Ammon's horn (tissue), 1 donor: ENCODE data around the gene ENOX1.
A peak's percentile ranks its signal among the peaks of the same experiment; 100 is the strongest.
"Not testable (repeated sequence)": the region's sequence is repeated elsewhere in the genome, so short reads cannot be mapped to it uniquely, and the experiment has no call there.

Experiments
- DNase-seq: peaks from one replicate; pipeline ENCODE4 v3.0.0-alpha.2; 2016; ENCODE audit warnings: low spot score

Gene ENOX1

DNA sequence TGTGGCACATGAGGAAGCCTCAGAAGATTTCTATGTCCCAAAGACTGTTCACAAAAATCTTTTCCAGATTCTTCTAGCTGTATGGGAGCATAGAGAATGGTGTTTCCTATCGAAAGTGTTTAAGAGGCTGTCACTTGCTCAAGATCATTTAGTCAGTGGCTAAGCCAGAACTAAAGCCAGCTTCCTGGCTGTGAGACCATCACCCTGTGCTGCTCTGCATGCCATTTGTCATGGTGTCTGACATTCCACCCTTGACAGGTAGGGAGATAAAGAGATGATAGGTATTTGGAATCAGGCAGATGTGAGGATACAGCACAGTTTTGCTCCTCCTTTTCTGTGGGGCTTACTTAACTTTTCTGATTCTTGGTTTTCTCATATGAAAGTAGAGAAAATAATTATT, 586.0 kb downstream of the ENOX1 start:
- no peak for DNase-seq

DNA sequence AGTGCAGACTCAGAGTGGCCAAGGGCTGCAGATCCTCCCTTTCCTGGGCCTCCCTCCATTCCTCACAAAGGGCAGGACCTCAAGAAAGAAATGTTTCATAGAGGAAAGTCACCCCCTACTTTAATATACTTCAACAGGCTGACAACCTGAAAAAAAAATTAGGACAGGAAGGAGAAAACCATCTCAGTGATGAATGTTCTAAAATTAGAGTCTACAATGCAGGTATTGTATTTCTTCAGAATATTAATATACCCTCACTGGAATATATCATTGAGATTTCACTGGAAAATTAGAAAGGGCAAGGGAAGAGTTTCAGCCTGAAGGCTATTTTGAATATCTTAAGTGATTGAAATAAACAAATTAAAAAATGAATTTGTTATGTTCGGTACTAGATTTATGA, 586.5 kb downstream of the ENOX1 start:
- no peak for DNase-seq

DNA sequence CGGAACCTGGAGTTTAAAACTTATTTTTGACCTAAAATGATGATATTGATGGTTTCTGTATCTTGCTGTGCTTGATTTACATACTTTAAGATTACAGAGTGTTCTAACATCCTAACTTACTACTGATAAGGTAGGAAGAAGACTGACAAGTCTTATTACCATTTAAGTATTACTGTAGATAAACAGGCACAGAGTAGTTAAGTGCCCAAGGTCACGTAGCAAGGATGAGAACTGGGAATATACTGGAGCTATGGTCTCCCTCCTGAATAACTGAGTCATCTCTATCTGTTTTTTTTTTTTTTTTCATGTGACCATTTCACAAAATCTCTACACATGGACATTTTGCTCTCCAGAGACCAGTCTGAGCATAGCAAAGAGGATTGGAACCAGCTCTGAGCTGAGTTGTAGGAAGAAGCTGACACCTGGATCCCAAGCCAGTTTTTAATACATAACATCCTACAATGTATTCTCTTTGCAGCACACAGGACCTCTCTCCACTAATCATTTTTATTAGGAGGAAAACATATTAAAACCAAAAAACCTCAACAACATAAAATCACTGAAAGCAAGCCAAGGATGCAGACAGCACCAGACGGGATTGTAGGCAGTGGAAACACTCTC, 589.9 kb downstream of the ENOX1 start:
- peak; percentile 23 for DNase-seq

DNA sequence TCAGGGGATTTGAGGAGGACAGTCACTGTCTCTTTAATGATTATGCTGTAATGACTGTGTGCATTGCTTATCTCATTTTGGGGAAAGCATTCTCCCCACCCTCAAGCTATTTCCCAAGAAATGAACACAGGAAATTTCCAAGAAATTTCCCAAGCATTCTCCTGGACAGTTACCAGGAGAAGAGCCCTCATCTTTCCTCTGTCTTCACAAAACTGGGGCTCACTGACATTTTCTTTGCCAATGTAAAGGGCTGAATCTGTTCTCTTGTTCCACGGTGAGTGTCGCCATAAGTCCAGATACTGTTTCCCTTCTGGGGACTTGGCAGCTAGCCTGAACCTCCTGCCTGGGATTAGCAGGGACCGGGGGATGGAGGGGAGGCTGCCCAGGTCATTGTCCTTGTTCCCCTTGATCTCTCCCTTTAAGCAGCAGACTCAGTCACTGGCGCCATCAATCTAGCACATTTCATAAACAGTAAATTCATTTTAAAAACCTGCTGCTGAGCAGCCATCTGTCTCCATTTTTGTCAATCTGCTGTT, 590.6 kb downstream of the ENOX1 start:
- DNase-seq: peak; percentile 36

DNA sequence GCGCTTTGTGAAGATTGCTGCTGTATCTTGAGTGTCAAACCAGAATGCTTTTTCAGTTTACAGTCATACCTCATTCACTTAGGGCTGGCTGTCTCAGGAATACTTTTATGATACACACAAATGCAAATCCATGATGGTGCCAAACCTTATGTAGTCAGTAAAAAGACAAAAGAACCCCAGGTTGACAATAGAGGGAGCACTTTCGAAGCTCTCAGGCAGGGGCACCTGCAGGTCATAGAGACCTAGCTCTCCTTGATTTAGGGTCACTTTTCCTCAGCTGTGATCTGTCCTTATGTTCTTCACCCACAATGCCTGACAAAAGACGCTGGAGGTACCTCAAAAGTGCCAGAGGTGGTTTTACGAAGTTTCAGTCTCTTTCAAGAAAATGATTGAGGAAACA, 591.2 kb downstream of the ENOX1 start:
- no peak for DNase-seq

DNA sequence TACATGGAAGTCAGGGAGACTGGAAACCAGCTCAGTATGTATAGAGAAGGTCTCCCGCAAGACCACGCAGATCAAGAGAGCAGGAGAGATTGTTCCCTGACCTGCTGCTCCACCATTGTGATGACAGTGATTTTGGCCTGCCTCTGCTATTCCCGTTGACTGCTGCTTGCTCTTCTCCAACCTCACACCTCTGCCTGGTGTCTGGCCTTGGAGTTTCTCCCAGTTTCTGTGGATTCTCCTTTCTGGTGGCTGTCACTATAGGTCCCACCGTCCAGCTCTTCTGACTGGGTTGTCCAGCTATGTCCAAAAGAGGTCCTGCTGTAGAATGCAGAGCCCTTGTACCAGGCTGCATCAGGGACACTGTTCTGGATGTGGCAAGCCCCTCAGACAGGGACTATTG, 591.7 kb downstream of the ENOX1 start:
- no peak for DNase-seq

DNA sequence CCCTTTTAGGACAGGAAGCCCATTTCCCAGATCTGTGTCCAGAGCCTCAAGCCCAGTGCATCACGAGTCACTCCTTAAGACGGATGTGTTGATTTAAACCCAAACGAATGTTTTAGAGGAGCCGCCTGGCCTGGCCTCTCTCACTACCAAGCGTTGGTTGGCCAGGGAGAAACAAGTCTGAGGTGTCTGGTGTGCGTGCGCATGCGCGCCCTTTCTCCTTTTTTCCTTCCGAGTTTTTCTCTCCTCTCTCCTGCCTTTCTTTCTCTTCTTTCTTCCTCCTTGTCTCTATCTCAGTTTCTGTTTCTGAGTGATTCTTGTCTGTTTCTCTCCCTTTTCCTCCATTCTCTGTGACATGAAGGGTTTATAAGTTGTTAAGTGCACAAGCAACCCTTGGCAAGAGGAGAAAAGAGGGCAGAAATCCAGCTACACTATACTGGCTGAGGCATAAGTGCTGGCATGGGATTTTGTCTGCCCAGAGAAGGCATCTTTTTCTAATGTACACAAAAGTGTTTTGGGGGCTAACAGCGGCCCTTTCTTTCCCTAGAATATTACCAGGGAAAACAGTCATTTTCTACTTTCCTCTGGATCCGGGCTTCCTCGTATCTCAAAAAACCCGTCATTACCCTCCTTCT, 592.9 kb downstream of the ENOX1 start:
- no peak for DNase-seq

DNA sequence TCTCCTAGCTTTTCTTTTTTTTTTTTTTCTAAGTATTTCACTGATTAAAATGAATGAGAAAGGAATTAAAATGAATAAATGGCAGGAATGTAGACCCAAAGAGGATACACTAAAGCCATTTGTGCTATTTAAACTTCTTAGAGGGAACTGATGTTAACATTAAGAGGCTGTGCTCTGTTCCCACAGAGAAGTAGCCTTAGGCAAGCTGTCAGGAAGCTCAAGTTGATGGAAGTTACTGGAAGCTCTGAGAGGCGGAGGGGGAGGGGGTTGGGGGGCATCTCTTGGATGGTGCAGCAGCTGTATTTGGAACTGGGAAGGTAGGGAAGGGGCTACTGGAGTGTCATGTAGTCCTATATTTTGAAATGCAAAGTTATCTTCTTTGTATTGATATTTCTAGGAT, 595.2 kb downstream of the ENOX1 start:
- DNase-seq: no peak

DNA sequence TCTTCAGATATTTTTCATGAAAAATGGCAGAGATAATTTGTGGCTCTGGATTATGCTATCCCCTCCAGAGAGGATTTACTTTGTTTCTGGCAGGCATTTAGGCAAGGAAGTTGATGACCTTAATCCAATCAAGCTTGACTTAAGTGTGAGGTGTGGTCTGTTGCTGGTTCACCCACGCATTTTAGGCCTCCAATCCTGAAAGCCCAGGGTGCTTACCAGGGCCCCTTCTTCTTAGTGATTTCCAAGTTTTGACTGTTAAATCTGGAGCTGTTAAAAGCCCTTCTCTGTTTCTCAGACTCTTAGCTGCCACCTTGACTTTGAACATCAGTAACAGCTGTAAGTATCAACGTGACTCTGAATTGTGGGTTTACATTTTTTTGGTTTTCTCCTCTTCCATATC, 601.5 kb downstream of the ENOX1 start:
- no peak for DNase-seq

DNA sequence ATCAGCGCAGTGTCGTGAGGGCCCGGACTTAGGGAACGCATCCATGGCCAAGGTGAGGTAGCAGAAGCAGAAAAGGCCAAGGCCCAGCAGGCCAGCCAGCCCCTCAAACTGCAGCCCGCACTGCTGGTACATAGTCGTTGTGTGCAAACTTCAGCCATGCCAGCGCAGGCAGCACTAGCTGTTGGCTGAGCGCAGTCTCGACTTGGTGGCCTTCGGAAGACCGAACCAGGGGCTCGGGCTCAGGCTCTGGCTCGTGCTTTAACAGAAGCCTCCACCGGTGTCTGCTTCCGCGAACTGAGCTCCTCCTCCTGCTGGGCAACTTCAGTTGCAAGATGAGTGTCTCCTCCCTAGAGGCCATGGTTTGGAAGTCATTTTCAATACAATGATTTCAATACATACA, 605.9 kb downstream of the ENOX1 start:
- DNase-seq: no peak

DNA sequence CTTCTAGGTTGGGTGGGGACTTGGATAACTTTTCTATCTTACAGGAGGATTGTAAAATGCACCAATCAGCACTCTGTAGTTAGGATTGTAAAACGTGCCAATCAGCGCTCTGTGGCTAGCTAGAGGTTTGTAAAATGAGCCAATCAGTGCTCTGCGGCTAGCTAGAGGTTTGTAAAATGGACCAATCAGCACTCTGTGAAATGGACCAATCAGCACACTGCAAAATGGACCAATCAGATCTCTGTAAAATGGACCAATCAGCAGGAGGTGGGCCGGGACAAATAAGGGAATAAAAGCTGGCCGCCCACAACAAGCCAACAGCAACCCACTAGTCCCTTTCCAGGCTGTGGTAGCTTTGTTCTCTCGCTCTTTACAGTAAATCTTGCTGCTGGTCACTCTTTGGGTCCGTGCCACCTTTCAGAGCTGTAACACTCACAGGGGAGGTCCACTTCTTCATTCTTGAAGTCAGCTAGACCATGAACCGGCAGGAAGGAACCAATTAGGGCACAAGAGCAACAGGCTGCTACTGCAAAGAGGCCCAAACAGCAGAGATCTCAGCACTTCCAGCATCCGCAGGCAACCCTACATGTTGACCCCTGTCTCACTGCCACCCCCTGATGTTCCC, 606.6 kb downstream of the ENOX1 start:
- no peak for DNase-seq

DNA sequence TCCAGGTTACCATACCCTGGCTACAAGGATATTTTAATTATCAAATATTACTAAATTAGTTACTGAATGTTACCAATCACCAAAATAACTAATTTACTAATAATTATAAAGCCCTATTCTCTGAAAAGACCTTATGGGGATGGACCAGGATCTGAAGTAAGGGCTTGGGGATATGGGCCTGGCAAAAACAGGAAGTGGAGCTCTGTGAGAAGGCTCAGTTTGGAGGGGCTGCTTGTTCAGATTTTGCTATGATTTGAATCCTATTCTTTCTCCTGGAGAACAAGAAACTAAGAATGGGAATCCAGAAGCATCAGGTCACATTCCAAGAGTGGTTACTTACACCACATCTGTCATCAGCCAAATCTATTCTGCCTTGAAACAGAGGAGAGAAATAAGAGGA, 615.3 kb downstream of the ENOX1 start:
- DNase-seq: no peak

DNA sequence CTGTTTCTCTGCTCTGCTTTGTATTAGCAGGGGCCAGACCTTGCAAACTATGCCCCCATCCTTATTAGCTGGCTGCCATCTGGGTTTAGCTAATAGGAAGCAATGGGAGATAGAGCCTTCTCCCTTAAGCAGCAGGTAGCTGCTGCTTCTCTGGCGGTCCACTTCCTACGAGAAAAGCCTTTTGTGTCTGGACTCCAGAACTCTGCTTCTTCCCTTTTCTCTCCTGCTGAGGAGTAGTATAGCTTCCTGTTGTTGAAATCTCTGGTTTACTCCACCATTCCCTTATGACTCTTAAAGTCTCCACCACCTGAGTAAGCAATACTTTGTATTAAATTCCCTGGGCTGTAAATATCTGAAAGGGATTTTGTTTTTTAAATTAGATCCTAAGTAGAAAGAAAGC, 616.3 kb downstream of the ENOX1 start:
- DNase-seq: no peak

DNA sequence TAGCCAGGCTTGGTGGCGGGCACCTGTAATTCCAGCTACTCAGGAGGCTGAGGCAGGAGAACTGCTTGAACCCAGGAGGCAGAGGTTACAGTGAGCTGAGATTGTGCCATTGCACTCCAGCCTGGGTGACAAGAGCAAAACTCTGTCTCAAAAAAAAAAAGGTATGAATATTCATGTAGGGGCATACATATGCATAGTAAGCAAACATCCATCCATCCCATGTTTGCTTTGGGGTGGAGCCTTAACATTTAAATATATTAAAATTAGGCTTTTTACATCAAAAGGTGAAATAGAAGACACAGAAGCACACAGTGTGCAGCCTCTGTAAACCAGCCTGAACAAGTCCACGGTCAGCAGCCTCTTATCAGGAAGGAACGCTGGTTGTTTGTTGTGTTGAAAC, 618.3 kb downstream of the ENOX1 start:
- DNase-seq: not testable (repeated sequence)

DNA sequence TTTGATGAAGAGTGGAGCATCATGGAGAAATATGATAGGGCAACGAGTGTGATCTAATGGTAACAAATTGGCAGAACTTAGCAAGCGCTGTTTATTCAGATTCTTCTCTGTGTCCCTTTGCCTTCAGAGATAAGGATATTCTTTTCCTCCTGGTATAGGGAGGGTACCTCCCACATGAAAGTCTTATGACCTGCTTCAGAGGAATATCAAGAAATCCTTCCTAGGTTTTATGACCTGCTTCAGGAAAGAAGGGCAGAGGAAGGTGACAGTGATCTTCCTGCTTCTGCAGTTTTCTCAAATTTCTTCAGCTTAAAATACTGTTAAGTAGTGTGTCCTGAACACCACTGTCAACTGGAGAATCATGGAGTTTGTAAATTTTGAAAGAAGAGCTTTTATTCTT, 619.0 kb downstream of the ENOX1 start:
- no peak for DNase-seq

DNA sequence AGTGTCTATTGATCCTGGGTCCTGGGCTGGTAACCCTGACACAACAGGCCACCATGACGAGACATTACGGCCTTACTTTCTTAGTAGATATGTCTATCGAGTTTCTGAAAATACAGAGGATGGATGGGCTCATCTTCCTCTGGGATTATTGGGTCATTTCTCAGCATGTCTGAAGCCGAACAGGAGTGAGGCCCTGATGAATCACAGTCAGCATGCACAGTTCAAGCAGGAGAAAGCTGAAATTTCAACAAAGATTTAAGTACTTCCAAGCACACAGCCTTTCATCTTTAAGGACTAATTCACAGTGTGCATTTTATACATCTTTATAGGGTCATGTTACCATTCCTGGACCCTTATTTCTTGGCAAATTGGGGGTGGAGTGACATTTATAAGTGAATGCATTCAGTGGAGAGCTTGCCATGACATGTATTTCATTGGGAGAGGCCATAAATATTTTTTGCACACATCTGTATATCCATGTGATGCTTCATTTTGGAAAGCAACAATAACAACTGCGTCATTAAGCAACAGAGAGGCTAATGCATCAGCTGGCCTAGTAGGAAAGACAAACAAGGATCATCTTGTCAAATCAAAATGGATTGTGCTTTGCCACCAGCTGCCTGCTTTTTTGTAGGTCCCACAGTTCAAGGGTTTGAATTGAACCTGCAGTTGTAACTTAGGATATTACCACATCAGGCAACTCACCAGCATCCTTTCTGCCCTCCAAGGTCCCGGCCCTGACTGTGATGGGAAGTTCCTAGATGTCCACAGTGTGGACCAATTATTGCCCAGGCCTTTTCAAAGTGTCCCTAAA, 619.9 kb downstream of the ENOX1 start:
- no peak for DNase-seq
